ENCODE measurements around the gene IFNLR1. TPM values are rescaled to one million over a fixed set of nuclear protein-coding genes. Genes with fewer than 3 reads are reported as not detected.

Gene IFNLR1
- total RNA-seq, 4 donors from 2014 or later, result 9.1 to 38.2 (median 36.1) TPM

GRCh38 chr1:24221246-24221645 is 34.2 kb upstream of the IFNLR1 start:
- Histone ChIP-seq H3K4me3 (no peak overlapping the region), H3K27ac (no peak overlapping the region), H3K4me1 (peaks cover 0 to 3% (median 0%) of the 10 kb centered on the region in 4 donors), H3K9me3 (no peaks in the 10 kb centered on the region), H3K36me3 (no peaks in the 10 kb centered on the region), H3K27me3 (no peaks in the 10 kb centered on the region)
- TF ChIP-seq, protein P1, sequence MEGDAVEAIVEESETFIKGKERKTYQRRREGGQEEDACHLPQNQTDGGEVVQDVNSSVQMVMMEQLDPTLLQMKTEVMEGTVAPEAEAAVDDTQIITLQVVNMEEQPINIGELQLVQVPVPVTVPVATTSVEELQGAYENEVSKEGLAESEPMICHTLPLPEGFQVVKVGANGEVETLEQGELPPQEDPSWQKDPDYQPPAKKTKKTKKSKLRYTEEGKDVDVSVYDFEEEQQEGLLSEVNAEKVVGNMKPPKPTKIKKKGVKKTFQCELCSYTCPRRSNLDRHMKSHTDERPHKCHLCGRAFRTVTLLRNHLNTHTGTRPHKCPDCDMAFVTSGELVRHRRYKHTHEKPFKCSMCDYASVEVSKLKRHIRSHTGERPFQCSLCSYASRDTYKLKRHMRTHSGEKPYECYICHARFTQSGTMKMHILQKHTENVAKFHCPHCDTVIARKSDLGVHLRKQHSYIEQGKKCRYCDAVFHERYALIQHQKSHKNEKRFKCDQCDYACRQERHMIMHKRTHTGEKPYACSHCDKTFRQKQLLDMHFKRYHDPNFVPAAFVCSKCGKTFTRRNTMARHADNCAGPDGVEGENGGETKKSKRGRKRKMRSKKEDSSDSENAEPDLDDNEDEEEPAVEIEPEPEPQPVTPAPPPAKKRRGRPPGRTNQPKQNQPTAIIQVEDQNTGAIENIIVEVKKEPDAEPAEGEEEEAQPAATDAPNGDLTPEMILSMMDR (IDR thresholded peaks at IDR 0.05), result no peak
- TF ChIP-seq POLR2A (IDR thresholded peaks at IDR 0.05), result no peak
- no peak for DNase-seq

DNA sequence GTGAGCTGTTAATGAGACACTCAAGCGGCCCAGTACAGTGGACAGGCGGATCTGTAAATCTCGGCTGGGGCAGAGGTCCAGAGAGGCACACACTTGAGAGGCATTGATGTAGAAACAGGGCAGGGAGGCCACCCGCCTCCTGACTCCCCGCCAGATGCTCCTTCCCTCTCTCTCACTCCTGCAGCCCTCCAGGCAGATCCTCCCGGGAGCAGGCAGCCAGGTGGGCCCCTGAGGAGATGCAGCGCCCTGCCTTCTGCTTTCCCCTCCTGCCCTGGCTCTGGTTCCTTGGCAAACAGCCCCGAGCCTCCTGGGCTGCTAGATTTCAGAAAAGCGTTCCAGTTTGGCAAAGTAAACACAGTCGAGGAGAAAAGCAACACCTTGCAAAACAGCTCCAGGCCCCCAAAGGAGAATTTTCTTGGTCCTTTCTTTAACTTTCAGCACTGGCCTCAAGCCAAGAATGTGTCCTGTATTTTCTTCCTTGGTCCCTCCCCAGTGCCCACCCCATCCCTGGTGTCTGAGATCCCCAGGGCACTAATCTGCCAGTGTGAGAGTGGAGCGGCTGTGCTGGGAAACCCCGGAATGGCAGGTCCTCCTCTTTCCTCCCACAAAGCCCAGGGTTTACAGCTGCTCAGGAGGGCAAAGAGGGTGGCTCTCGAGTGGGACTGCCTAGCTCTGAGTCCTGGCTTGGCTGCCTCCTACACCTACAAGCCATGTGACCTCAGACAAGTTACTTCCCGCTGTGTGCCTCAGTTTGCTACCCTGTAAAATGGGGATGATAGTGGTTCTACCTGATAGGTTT is 29.4 kb upstream of the IFNLR1 start:
- no peaks in the 10 kb centered on the region for H3K4me1 ChIP-seq
- no peak for TF ChIP-seq POLR2A (IDR thresholded peaks at IDR 0.05)
- TF ChIP-seq, protein P1 (IDR thresholded peaks at IDR 0.05), result no peak
- H3K4me3 ChIP-seq, result no peak overlapping the region
- H3K27ac ChIP-seq, result no peak overlapping the region
- no peak for DNase-seq
- no peaks in the 10 kb centered on the region for H3K27me3 ChIP-seq
- no peaks in the 10 kb centered on the region for H3K9me3 ChIP-seq
- H3K36me3 ChIP-seq, result no peaks in the 10 kb centered on the region

- H3K4me1 ChIP-seq, result no peaks in the 10 kb centered on the region
These were observed 28.2 kb upstream of the IFNLR1 start for GRCh38 chr1:24215226-24215814.

DNA sequence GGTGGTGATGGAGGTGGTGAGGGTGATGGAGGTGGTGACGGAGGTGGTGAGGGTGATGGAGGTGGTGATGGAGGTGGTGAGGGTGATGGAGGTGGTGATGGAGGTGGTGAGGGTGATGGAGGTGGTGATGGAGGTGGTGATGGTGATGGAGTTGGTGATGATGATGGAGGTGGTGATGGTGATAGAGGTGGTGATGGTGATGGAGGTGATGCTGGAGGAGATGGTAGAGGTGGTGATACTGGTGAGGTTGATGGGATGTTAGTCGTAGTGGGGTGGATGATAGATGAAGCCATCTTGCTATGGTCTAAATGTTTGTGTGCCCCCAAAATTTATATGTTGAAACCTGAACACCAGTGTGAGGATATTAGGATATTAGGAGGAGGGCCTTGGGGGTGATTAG is 25.3 kb upstream of the IFNLR1 start:
- no peak for TF ChIP-seq POLR2A (IDR thresholded peaks at IDR 0.05)
- TF ChIP-seq, protein P1 (IDR thresholded peaks at IDR 0.05), result no peak
- H3K36me3 ChIP-seq, result no peaks in the 10 kb centered on the region
- no peak overlapping the region for H3K4me3 ChIP-seq
- DNase-seq, result no peak
- H3K27me3 ChIP-seq, result no peaks in the 10 kb centered on the region
- no peaks in the 10 kb centered on the region for H3K4me1 ChIP-seq
- no peak overlapping the region for H3K27ac ChIP-seq
- no peaks in the 10 kb centered on the region for H3K9me3 ChIP-seq

More at GRCh38 chr1:24215226-24215814, 28.2 kb upstream of the IFNLR1 start:
- Histone ChIP-seq H3K9me3 (no peaks in the 10 kb centered on the region), H3K27ac (no peak overlapping the region), H3K4me3 (no peak overlapping the region), H3K36me3 (no peaks in the 10 kb centered on the region), H3K27me3 (no peaks in the 10 kb centered on the region)
- no peak for TF ChIP-seq POLR2A (IDR thresholded peaks at IDR 0.05)
- TF ChIP-seq, protein P1 (IDR thresholded peaks at IDR 0.05), result no peak
- no peak for DNase-seq

GRCh38 chr1:24210195-24210627 is 23.1 kb upstream of the IFNLR1 start:
- no peaks in the 10 kb centered on the region for H3K9me3 ChIP-seq
- no peaks in the 10 kb centered on the region for H3K4me1 ChIP-seq
- DNase-seq, result no peak

More at GRCh38 chr1:24210195-24210627, 23.1 kb upstream of the IFNLR1 start:
- Histone ChIP-seq H3K4me3 (no peak overlapping the region), H3K27me3 (no peaks in the 10 kb centered on the region), H3K36me3 (no peaks in the 10 kb centered on the region), H3K27ac (no peak overlapping the region)
- TF ChIP-seq, protein P1 (IDR thresholded peaks at IDR 0.05), result no peak
- no peak for TF ChIP-seq POLR2A (IDR thresholded peaks at IDR 0.05)

All from Peyer's patch (tissue), 4 donors.